Measurements from ENCODE around the gene METTL2A.
A peak's percentile ranks its signal among the peaks of the same experiment; 100 is the strongest.
"Not testable (repeated sequence)": the region's sequence is repeated elsewhere in the genome, so short reads cannot be mapped to it uniquely, and the experiment has no call there.

The METTL2A gene

DNA sequence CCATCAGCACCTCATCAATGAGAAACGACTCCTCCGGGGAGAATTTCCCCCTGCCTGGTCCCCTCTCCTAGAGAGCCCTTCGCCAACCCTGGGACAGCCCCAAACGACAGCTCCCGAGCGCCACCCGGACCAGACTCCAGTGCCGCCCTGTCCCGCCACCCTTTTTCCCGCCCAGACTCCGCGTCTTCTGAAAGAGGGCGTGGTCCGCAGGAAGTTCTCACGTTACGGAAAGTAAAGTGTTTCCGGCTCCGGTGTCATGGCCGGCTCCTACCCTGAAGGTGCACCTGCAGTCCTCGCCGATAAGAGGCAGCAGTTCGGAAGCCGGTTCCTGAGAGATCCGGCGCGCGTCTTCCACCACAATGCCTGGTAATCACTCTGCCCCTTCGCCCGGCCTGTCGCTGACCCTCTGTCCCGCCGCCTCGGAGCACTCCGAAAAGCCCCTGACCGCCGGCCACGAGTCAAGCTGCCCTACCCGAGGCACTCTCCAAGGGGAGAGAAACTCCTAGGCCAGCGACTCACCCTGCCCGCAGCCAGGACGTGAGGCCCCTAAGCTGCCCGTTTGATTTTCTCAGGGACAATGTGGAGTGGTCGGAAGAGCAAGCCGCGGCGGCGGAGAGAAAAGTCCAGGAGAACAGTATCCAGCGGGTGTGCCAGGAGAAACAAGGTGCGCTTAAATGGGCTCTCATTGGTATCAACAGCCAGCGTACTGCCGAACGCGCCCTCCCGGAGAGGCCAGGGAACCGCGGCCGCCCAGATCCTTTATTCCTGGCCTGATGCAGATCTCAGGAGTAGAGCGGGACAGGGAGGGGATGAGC, at the start of gene METTL2A:
Gene METTL2A (plus strand): TSS at position 251 of the 815 bp plus-strand sequence. CDS start 6 bp downstream, at position 257.
- Histone ChIP-seq H3K4me3 (ENCODE audit: low read depth in 1 of 2, low read length in 2 of 2) (peak within 1 kb of the TSS; percentile 73 to 77), H3K9ac (ENCODE audit: low read length) (peak within 1 kb of the TSS; percentile 27)
- H3K9me3 ChIP-seq (ENCODE audit: low read length); H3K4me1 ChIP-seq (ENCODE audit: insufficient read depth, low read length); H3K27me3 ChIP-seq (ENCODE audit: control insufficient read depth in 1 of 2, insufficient read depth in 2 of 2, low read length in 2 of 2); H3K36me3 ChIP-seq (ENCODE audit: insufficient read depth, low read length); H3K27ac ChIP-seq (ENCODE audit: low read depth, low read length): not testable (repeated sequence)

DNA sequence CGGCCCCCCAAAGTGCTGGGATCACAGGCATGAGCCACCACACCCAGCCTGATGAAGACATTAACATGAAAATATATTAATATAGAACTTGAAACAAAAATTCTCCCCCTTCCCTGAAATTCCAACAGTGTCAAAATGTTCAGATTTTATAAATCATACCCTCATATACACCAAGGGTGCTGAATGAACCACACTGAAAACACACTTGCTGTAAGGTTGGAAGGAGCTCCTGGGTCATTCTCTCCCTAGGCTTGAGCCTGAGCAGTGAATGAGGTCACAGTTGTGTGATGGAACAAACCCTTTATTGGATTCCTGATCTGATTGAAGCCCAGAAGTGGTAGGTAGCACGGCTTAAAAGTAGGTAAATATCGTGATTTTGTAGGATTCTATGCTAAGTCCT, 43.4 kb upstream of the METTL2A start, which contains the start of gene EFCAB3:
Gene EFCAB3 (plus strand): TSS at position 301 of the 400 bp plus-strand sequence. CDS start 2,427 bp downstream, outside the sequence.
- no peaks in the 10 kb centered on the region for H3K27me3 ChIP-seq (ENCODE audit: control insufficient read depth in 1 of 2, insufficient read depth in 2 of 2, low read length in 2 of 2)
- H3K27ac ChIP-seq (ENCODE audit: low read depth, low read length): no peak within 1 kb of the TSS
- H3K9ac ChIP-seq (ENCODE audit: low read length): no peak within 1 kb of the TSS
- H3K4me3 ChIP-seq (ENCODE audit: low read depth in 1 of 2, low read length in 2 of 2): no peak within 1 kb of the TSS
- H3K4me1 ChIP-seq (ENCODE audit: insufficient read depth, low read length): no peaks in the 10 kb centered on the region
- H3K36me3 ChIP-seq (ENCODE audit: insufficient read depth, low read length): no peaks in the 10 kb centered on the region
- H3K9me3 ChIP-seq (ENCODE audit: low read length): no peaks in the 10 kb centered on the region

- no peak overlapping the region for H3K4me3 ChIP-seq (ENCODE audit: low read depth in 1 of 2, low read length in 2 of 2)
- no peaks in the 10 kb centered on the region for H3K9me3 ChIP-seq (ENCODE audit: low read length)
- no peaks in the 10 kb centered on the region for H3K27me3 ChIP-seq (ENCODE audit: control insufficient read depth in 1 of 2, insufficient read depth in 2 of 2, low read length in 2 of 2)
- no peaks in the 10 kb centered on the region for H3K4me1 ChIP-seq (ENCODE audit: insufficient read depth, low read length)
- H3K9ac ChIP-seq (ENCODE audit: low read length): no peak overlapping the region
- H3K36me3 ChIP-seq (ENCODE audit: insufficient read depth, low read length): no peaks in the 10 kb centered on the region
- H3K27ac ChIP-seq (ENCODE audit: low read depth, low read length): no peak overlapping the region
Measured at GRCh38 chr17:62381561-62381960, 42.1 kb upstream of the METTL2A start.

DNA sequence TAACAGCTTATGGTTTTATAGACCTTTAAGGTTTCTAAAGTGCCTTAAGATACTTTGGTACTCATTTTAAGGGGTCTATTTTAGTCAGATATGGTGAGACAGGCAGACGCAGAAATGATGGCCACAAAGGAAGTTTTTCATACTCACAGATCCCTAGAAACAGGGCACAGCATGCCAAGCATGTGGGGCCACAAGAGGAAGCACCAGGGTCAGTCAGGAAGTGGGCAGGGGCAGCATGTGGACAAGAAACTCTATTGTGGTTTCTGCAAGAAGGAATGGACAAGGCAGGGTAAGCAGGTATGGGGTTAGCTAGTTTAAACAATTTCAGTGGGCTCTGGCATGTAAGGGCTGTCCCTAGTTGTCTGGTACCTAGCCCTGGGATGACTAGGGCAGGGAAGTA, 34.8 kb upstream of the METTL2A start:
- Histone ChIP-seq H3K27me3 (ENCODE audit: control insufficient read depth in 1 of 2, insufficient read depth in 2 of 2, low read length in 2 of 2) (no peaks in the 10 kb centered on the region), H3K4me1 (ENCODE audit: insufficient read depth, low read length) (no peaks in the 10 kb centered on the region), H3K9ac (ENCODE audit: low read length) (no peak overlapping the region), H3K4me3 (ENCODE audit: low read depth in 1 of 2, low read length in 2 of 2) (no peak overlapping the region), H3K36me3 (ENCODE audit: insufficient read depth, low read length) (no peaks in the 10 kb centered on the region), H3K9me3 (ENCODE audit: low read length) (no peaks in the 10 kb centered on the region), H3K27ac (ENCODE audit: low read depth, low read length) (no peak overlapping the region)

GRCh38 chr17:62392908-62393307, 30.8 kb upstream of the METTL2A start:
- Histone ChIP-seq H3K27ac (ENCODE audit: low read depth, low read length) (no peak overlapping the region), H3K4me3 (ENCODE audit: low read depth in 1 of 2, low read length in 2 of 2) (no peak overlapping the region), H3K9me3 (ENCODE audit: low read length) (no peaks in the 10 kb centered on the region), H3K27me3 (ENCODE audit: control insufficient read depth in 1 of 2, insufficient read depth in 2 of 2, low read length in 2 of 2) (no peaks in the 10 kb centered on the region), H3K4me1 (ENCODE audit: insufficient read depth, low read length) (no peaks in the 10 kb centered on the region), H3K36me3 (ENCODE audit: insufficient read depth, low read length) (no peaks in the 10 kb centered on the region), H3K9ac (ENCODE audit: low read length) (no peak overlapping the region)

- no peaks in the 10 kb centered on the region for H3K27me3 ChIP-seq (ENCODE audit: control insufficient read depth in 1 of 2, insufficient read depth in 2 of 2, low read length in 2 of 2)
- H3K9me3 ChIP-seq (ENCODE audit: low read length): no peaks in the 10 kb centered on the region
- H3K9ac ChIP-seq (ENCODE audit: low read length): no peak overlapping the region
- no peak overlapping the region for H3K4me3 ChIP-seq (ENCODE audit: low read depth in 1 of 2, low read length in 2 of 2)
- no peak overlapping the region for H3K27ac ChIP-seq (ENCODE audit: low read depth, low read length)
- H3K4me1 ChIP-seq (ENCODE audit: insufficient read depth, low read length): no peaks in the 10 kb centered on the region
- no peaks in the 10 kb centered on the region for H3K36me3 ChIP-seq (ENCODE audit: insufficient read depth, low read length)
Measured at GRCh38 chr17:62398891-62399290, 24.8 kb upstream of the METTL2A start.

GRCh38 chr17:62405451-62405850, 18.2 kb upstream of the METTL2A start:
- H3K27me3 ChIP-seq (ENCODE audit: control insufficient read depth in 1 of 2, insufficient read depth in 2 of 2, low read length in 2 of 2): no peaks in the 10 kb centered on the region
- H3K9ac ChIP-seq (ENCODE audit: low read length): no peak overlapping the region
- no peaks in the 10 kb centered on the region for H3K36me3 ChIP-seq (ENCODE audit: insufficient read depth, low read length)
- H3K9me3 ChIP-seq (ENCODE audit: low read length): no peaks in the 10 kb centered on the region
- no peak overlapping the region for H3K4me3 ChIP-seq (ENCODE audit: low read depth in 1 of 2, low read length in 2 of 2)
- H3K4me1 ChIP-seq (ENCODE audit: insufficient read depth, low read length): no peaks in the 10 kb centered on the region
- no peak overlapping the region for H3K27ac ChIP-seq (ENCODE audit: low read depth, low read length)

DNA sequence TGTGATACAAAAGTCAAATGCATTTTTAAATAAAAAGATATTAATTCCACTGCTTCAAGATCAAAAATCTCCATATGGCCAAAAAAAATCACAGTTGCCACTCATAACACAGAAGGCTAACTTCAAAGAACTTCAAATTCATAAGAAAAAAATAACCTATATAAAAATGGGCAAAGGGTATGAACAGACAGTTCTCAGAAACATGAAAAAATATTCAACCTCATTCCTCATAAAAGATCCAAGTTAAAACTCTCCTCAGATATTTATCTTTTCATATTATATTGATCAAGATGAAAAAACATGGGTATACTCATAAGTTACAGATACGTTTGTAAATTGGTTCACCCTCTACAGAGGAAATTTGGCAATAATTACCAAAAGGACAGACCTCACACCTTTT, 10.6 kb upstream of the METTL2A start:
- not testable (repeated sequence) for H3K27me3 ChIP-seq (ENCODE audit: control insufficient read depth in 1 of 2, insufficient read depth in 2 of 2, low read length in 2 of 2); H3K4me3 ChIP-seq (ENCODE audit: low read depth in 1 of 2, low read length in 2 of 2); H3K4me1 ChIP-seq (ENCODE audit: insufficient read depth, low read length); H3K9me3 ChIP-seq (ENCODE audit: low read length); H3K27ac ChIP-seq (ENCODE audit: low read depth, low read length); H3K36me3 ChIP-seq (ENCODE audit: insufficient read depth, low read length); H3K9ac ChIP-seq (ENCODE audit: low read length)

DNA sequence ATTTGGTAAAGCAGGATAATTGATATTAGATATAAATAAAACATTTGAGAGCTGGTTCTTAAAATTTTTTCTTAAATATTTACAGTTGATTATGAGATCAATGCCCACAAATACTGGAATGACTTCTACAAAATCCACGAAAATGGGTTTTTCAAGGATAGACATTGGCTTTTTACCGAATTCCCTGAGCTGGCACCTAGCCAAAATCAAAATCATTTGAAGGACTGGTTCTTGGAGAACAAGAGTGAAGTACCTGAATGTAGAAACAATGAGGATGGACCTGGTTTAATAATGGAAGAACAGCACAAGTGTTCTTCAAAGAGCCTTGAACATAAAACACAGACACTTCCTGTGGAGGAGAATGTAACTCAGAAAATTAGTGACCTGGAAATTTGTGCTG, 2.5 kb downstream of the METTL2A start:
- not testable (repeated sequence) for H3K27ac ChIP-seq (ENCODE audit: low read depth, low read length); H3K36me3 ChIP-seq (ENCODE audit: insufficient read depth, low read length); H3K9ac ChIP-seq (ENCODE audit: low read length); H3K27me3 ChIP-seq (ENCODE audit: control insufficient read depth in 1 of 2, insufficient read depth in 2 of 2, low read length in 2 of 2); H3K4me1 ChIP-seq (ENCODE audit: insufficient read depth, low read length); H3K9me3 ChIP-seq (ENCODE audit: low read length); H3K4me3 ChIP-seq (ENCODE audit: low read depth in 1 of 2, low read length in 2 of 2)

DNA sequence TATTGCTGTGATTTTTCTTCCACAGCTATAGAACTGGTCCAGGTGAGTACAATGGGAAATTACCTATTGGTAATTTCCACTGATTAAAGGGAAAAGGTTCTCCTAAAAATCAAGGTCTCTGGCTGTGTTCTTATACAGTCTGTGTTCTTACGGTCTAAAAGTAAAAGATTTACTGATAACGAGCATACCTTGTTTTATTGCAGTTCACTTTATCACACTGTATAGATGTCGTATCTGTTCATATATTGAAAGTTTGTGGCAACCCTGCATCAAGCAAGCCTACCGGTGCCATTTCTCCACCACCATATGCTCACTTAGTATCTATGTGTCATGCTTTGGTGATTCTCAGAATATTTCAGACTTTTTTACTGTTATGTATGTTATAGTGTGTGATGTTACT, 11.6 kb downstream of the METTL2A start:
- not testable (repeated sequence) for H3K27me3 ChIP-seq (ENCODE audit: control insufficient read depth in 1 of 2, insufficient read depth in 2 of 2, low read length in 2 of 2); H3K36me3 ChIP-seq (ENCODE audit: insufficient read depth, low read length); H3K27ac ChIP-seq (ENCODE audit: low read depth, low read length); H3K9me3 ChIP-seq (ENCODE audit: low read length); H3K9ac ChIP-seq (ENCODE audit: low read length); H3K4me1 ChIP-seq (ENCODE audit: insufficient read depth, low read length); H3K4me3 ChIP-seq (ENCODE audit: low read depth in 1 of 2, low read length in 2 of 2)

DNA sequence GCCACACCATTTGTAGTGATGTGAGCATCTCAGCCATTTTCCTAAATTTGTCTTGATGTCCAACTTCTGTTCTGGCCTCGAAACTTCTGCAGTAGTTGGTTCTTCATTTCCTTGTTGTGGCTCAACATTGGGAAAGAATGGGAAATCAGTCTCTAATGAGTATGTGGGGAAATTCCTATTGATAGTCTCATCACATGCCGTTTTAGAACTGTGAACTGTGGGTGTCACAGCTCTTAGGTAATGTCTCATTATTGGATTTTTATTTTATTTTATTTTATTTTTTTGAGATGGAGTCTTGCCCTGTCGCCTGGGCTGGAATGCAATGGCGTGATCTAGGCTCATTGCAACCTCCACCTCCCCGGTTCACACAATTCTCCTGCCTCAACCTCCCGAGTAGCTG, 17.5 kb downstream of the METTL2A start:
- H3K9ac ChIP-seq (ENCODE audit: low read length); H3K36me3 ChIP-seq (ENCODE audit: insufficient read depth, low read length); H3K9me3 ChIP-seq (ENCODE audit: low read length); H3K4me1 ChIP-seq (ENCODE audit: insufficient read depth, low read length); H3K4me3 ChIP-seq (ENCODE audit: low read depth in 1 of 2, low read length in 2 of 2); H3K27ac ChIP-seq (ENCODE audit: low read depth, low read length); H3K27me3 ChIP-seq (ENCODE audit: control insufficient read depth in 1 of 2, insufficient read depth in 2 of 2, low read length in 2 of 2): not testable (repeated sequence)

- no peak overlapping the region for H3K27ac ChIP-seq (ENCODE audit: low read depth, low read length)
- no peak overlapping the region for H3K4me3 ChIP-seq (ENCODE audit: low read depth in 1 of 2, low read length in 2 of 2)
- H3K4me1 ChIP-seq (ENCODE audit: insufficient read depth, low read length): no peaks in the 10 kb centered on the region
- H3K9ac ChIP-seq (ENCODE audit: low read length): no peak overlapping the region
- peaks cover 24% of the 10 kb centered on the region for H3K36me3 ChIP-seq (ENCODE audit: insufficient read depth, low read length)
- no peaks in the 10 kb centered on the region for H3K9me3 ChIP-seq (ENCODE audit: low read length)
- H3K27me3 ChIP-seq (ENCODE audit: control insufficient read depth in 1 of 2, insufficient read depth in 2 of 2, low read length in 2 of 2): no peaks in the 10 kb centered on the region
Measured at GRCh38 chr17:62444063-62444462, 20.4 kb downstream of the METTL2A start.
